Hepatocyte (in vitro differentiated cells): ENCODE data around the gene OR4K14. TPM values are rescaled to one million over a fixed set of nuclear protein-coding genes. Genes with fewer than 3 reads are reported as not detected.

Experiments
- DNase-seq: peaks from one replicate; pipeline ENCODE4 v3.0.0-alpha.2; 2016; ENCODE audit warnings: low spot score
- H2AFZ ChIP-seq: fragments of 200-600 bp; sonication (generic); 2 replicates; pipeline ENCODE4 v1.6.0; 2016; ENCODE audit warnings: antibody characterized with exemption, mild to moderate bottlenecking
- H3K27ac ChIP-seq: fragments of 200-600 bp; sonication (generic); 2 replicates; pipeline ENCODE4 v1.5.1; 2016; ENCODE audit warnings: mild to moderate bottlenecking
- H3K27me3 ChIP-seq: fragments of 200-600 bp; sonication (generic); 2 replicates; pipeline ENCODE4 v1.6.1; 2016
- H3K36me3 ChIP-seq: fragments of 200-600 bp; sonication (generic); replicated peaks from 2 replicates; pipeline ENCODE4 v1.5.1; 2016; ENCODE audit warnings: low read depth; ENCODE audit not compliant: insufficient read depth
- H3K4me1 ChIP-seq: fragments of 200-600 bp; sonication (generic); 2 replicates; pipeline ENCODE4 v1.5.1; 2016; ENCODE audit warnings: mild to moderate bottlenecking, moderate library complexity; ENCODE audit not compliant: insufficient read depth
- H3K4me2 ChIP-seq: fragments of 200-600 bp; sonication (generic); 2 replicates; pipeline ENCODE4 v1.6.0; 2016
- H3K4me3 ChIP-seq: fragments of 200-600 bp; sonication (generic); 2 replicates; pipeline ENCODE4 v1.5.1; 2016; ENCODE audit warnings: mild to moderate bottlenecking
- H3K79me2 ChIP-seq: fragments of 200-600 bp; sonication (generic); 2 replicates; pipeline ENCODE4 v1.6.0; 2017; ENCODE audit warnings: mild to moderate bottlenecking
- H3K9me2 ChIP-seq: fragments of 200-600 bp; sonication (generic); replicated peaks from 2 replicates; pipeline ENCODE4 v1.6.0; 2017; ENCODE audit warnings: mild to moderate bottlenecking; ENCODE audit not compliant: insufficient read depth
- H3K9me3 ChIP-seq: fragments of 200-600 bp; sonication (generic); 2 replicates; pipeline ENCODE4 v1.5.1; 2016; ENCODE audit warnings: low read depth, mild to moderate bottlenecking
- H4K20me1 ChIP-seq: fragments of 200-600 bp; sonication (generic); 2 replicates; pipeline ENCODE4 v1.6.0; 2016; ENCODE audit warnings: mild to moderate bottlenecking; ENCODE audit not compliant: insufficient read depth, poor library complexity, severe bottlenecking
- CTCF ChIP-seq: fragments of 200-600 bp; sonication (generic); IDR thresholded peaks from 2 replicates; pipeline ENCODE4 v1.5.1; 2016; ENCODE audit warnings: antibody characterized with exemption, mild to moderate bottlenecking; ENCODE audit not compliant: poor library complexity
- EZH2 ChIP-seq: fragments of 200-600 bp; sonication (generic); IDR thresholded peaks from 2 replicates; pipeline ENCODE4 v1.6.1; 2016; ENCODE audit warnings: antibody characterized with exemption, mild to moderate bottlenecking, borderline replicate concordance
- EZH2phosphoT487 ChIP-seq: fragments of 200-600 bp; sonication (generic); IDR thresholded peaks from one replicate; pipeline ENCODE4 v1.6.1; 2018; ENCODE audit warnings: antibody characterized with exemption, mild to moderate bottlenecking, low read depth, moderate library complexity; ENCODE audit not compliant: unreplicated experiment, severe bottlenecking
- WGBS: methylation state at CpG from one replicate; pipeline ENCODE4 v1.1.6; 2016; ENCODE audit warnings: low lambda C conversion rate; ENCODE audit errors: missing lambda C conversion rate; 5-methylcytosine and 5-hydroxymethylcytosine counted together
- polyA plus RNA-seq: library from polyadenylated mRNA; unstranded; fragments of >200 nt; fragmentation: Nextera tagmentation; extraction: Ambion mirVana; gene quantifications from 2 replicates; pipeline ENCODE4 v1.2.1, GENCODE V29; 2016
- total RNA-seq: library from RNA; depleted of rRNA; stranded (reverse); fragments of >200 nt; gene quantifications from 2 replicates; pipeline ENCODE4 v1.2.3, GENCODE V29; 2014

Gene OR4K14
- total and polyA plus RNA-seq, 2 experiments from 2014 or later, result not detected

DNA sequence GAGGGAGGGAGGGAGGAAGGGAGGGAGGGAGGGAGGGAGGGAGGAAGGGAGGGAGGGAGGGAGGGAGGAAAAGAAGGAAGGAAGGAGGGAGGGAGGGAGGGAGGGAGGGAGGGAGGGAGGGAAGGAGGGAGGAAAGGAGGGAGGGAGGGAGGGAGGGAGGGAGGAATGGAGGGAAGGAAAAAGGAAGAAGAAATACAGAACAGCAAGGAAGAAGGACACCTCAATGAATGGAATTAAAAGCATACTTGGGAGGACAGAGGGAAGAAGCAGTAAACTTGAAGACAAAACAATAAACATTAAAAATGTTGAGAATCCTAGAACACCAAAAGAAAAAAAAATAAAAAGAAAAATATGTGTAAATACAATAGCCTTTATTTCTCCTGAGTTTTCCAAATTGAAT is 11.0 kb downstream of the OR4K14 start:
- no peaks in the 10 kb centered on the region for H3K36me3 ChIP-seq
- no peak for DNase-seq
- H4K20me1 ChIP-seq, result no peaks in the 10 kb centered on the region
- no peaks in the 10 kb centered on the region for H3K9me3 ChIP-seq
- no peak overlapping the region for H2AFZ ChIP-seq
- no peak overlapping the region for H3K27ac ChIP-seq
- no peaks in the 10 kb centered on the region for H3K79me2 ChIP-seq
- no peak overlapping the region for H3K4me3 ChIP-seq
- H3K4me1 ChIP-seq, result no peaks in the 10 kb centered on the region
- no peak overlapping the region for H3K4me2 ChIP-seq
- TF ChIP-seq EZH2phosphoT487 (no peak), CTCF (no peak), EZH2 (no peak)
- no peaks in the 10 kb centered on the region for H3K9me2 ChIP-seq
- no peaks in the 10 kb centered on the region for H3K27me3 ChIP-seq

DNA sequence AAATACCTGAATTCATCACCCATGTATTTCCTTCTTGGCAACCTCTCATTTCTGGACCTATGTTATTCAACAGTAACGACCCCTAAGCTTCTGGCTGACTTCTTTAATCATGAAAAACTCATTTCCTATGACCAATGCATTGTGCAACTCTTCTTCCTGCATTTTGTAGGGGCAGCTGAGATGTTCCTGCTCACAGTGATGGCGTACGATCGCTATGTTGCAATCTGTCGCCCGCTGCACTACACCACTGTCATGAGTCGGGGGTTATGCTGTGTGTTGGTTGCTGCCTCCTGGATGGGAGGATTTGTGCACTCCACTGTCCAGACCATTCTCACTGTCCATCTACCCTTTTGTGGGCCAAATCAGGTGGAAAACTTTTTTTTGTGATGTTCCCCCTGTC is 16.8 kb downstream of the OR4K14 start:
- no peaks in the 10 kb centered on the region for H3K36me3 ChIP-seq
- no peak overlapping the region for H3K4me2 ChIP-seq
- no peaks in the 10 kb centered on the region for H3K9me2 ChIP-seq
- WGBS, result 75% methylated on average over 7 of the region's 7 CpGs
- H3K9me3 ChIP-seq, result no peaks in the 10 kb centered on the region
- no peaks in the 10 kb centered on the region for H3K79me2 ChIP-seq
- H3K27ac ChIP-seq, result no peak overlapping the region
- DNase-seq, result no peak
- no peak overlapping the region for H2AFZ ChIP-seq
- no peaks in the 10 kb centered on the region for H3K4me1 ChIP-seq
- no peaks in the 10 kb centered on the region for H4K20me1 ChIP-seq
- no peak for TF ChIP-seq EZH2phosphoT487
- TF ChIP-seq EZH2, result no peak
- TF ChIP-seq CTCF, result no peak
- no peak overlapping the region for H3K4me3 ChIP-seq
- H3K27me3 ChIP-seq, result no peaks in the 10 kb centered on the region

GRCh38 chr14:20001863-20002262 is 17.2 kb downstream of the OR4K14 start, which contains the start of gene OR4Q2:
Gene OR4Q2, plus strand, starts transcription at chr14:20002163.
- no peak for TF ChIP-seq CTCF
- no peak for TF ChIP-seq EZH2phosphoT487
- TF ChIP-seq EZH2, result no peak
- H3K4me1 ChIP-seq, result no peaks in the 10 kb centered on the region
- no peak within 1 kb of the TSS for H3K4me3 ChIP-seq
- no peaks in the 10 kb centered on the region for H3K27me3 ChIP-seq
- no peak within 1 kb of the TSS for H3K4me2 ChIP-seq
- no peaks in the 10 kb centered on the region for H3K36me3 ChIP-seq
- no peaks in the 10 kb centered on the region for H3K9me3 ChIP-seq
- no peaks in the 10 kb centered on the region for H3K9me2 ChIP-seq
- H4K20me1 ChIP-seq, result no peaks in the 10 kb centered on the region
- no peaks in the 10 kb centered on the region for H3K79me2 ChIP-seq
- DNase-seq, result no peak
- H3K27ac ChIP-seq, result no peak within 1 kb of the TSS
- H2AFZ ChIP-seq, result no peak within 1 kb of the TSS

- Histone ChIP-seq H3K36me3 (no peaks in the 10 kb centered on the region), H3K4me2 (no peak overlapping the region), H3K9me2 (no peaks in the 10 kb centered on the region), H2AFZ (no peak overlapping the region), H3K4me1 (no peaks in the 10 kb centered on the region), H4K20me1 (no peaks in the 10 kb centered on the region), H3K27ac (no peak overlapping the region), H3K4me3 (no peak overlapping the region), H3K27me3 (no peaks in the 10 kb centered on the region), H3K79me2 (no peaks in the 10 kb centered on the region), H3K9me3 (peaks cover 3% of the 10 kb centered on the region)
- no peak for DNase-seq
- TF ChIP-seq CTCF, result no peak
- TF ChIP-seq EZH2, result no peak
- no peak for TF ChIP-seq EZH2phosphoT487
- 54% methylated on average over 2 of the region's 2 CpGs for whole genome bisulfite sequencing
These were observed 25.7 kb downstream of the OR4K14 start for GRCh38 chr14:19993438-19993837.
